ENCODE data around the gene EGFR.

DNA sequence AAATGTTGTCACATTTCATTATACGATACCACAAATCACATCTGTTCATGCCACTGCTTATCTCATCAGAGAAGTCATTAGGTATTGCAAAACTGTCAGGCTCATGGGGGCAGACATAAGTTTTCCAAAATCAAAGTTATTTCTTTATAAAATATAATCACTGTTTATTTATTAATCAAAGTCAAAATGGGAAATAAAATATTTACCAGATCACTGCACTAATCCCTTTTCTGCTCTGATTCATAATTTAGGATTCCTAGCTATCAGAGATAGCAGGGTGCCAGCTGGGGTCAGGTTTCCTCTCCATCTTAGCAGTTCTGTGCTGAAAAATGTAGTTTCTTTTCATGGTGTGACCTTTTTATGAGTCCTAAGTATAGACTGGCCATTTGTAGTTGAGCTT is 228.6 kb downstream of the EGFR start:
- TF ChIP-seq, protein P1, sequence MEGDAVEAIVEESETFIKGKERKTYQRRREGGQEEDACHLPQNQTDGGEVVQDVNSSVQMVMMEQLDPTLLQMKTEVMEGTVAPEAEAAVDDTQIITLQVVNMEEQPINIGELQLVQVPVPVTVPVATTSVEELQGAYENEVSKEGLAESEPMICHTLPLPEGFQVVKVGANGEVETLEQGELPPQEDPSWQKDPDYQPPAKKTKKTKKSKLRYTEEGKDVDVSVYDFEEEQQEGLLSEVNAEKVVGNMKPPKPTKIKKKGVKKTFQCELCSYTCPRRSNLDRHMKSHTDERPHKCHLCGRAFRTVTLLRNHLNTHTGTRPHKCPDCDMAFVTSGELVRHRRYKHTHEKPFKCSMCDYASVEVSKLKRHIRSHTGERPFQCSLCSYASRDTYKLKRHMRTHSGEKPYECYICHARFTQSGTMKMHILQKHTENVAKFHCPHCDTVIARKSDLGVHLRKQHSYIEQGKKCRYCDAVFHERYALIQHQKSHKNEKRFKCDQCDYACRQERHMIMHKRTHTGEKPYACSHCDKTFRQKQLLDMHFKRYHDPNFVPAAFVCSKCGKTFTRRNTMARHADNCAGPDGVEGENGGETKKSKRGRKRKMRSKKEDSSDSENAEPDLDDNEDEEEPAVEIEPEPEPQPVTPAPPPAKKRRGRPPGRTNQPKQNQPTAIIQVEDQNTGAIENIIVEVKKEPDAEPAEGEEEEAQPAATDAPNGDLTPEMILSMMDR (IDR thresholded peaks at IDR 0.05), result no peak
- TF ChIP-seq POLR2A (IDR thresholded peaks at IDR 0.05), result no peak

Data from right lobe of liver (tissue), 4 donors.